Ovary (tissue), 3 donors: ENCODE measurements around the gene TTC31.

Source experiments
- POLR2A ChIP-seq: fragments of 450-650 bp; IDR thresholded peaks from one replicate; pipeline ENCODE4 v1.6.1; 2017; ENCODE audit warnings: antibody characterized with exemption, mild to moderate bottlenecking, moderate library complexity
- TF ChIP-seq, protein P1 (sequence below), 3 donors: fragments of 450-650 bp in 2 of 3; fragments of 200-600 bp in 1 of 3; IDR thresholded peaks; one replicate each; pipeline versions ENCODE4 v1.5.1 to v1.8.0; 2016 to 2022; ENCODE audit warnings: antibody characterized with exemption in 3 of 3, mild to moderate bottlenecking in 1 of 3
- donor health status: DM: no; HTN: no; CAD: no.

DNA sequence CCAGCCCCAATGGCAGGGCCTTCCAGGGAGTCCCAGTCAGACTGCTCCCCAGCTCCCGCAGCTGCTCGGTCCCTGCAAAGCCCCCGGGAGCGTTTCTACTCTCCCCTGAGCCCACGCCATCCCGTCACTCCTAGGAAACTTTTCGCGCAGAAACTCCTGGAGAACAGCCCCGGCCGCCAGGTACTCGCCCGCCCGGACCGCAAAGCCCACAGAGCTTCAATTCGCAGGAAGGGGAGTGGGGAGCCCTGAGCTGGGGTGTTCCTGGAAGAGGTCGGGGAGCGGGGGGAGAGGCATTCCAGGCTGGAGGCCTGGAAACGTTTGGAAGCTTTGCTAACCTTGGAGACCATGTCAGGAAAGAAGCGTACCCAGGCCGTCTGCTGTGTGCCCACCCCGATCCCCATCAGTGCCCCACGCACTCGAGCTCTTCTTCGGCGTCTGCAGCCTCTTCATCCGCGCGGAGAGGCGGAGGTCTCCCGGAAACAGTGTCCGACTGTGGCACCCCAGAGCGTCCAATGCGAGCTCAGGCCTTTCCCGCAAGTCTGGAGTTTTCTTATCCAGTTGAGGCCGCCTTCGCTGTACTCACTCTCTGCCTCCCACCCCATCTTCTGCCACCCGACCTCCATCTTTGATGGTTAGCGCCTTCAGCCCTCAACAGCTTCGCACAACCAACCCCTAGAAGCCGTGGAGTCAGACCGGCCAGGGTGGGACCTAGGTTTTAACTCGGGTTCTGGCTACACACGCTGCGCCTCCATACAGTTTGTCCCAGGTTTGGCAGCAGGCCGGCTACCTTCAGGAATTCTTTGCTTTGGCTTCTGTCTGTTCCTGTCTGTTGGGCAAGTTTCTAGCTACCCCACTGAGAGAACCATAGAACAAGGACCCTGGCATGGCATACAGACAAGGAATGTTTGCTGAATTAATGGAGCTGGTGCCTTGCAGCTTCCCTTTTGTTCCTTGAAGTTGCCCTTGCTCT, 20.9 kb downstream of the TTC31 start:
- TF ChIP-seq, protein P1, sequence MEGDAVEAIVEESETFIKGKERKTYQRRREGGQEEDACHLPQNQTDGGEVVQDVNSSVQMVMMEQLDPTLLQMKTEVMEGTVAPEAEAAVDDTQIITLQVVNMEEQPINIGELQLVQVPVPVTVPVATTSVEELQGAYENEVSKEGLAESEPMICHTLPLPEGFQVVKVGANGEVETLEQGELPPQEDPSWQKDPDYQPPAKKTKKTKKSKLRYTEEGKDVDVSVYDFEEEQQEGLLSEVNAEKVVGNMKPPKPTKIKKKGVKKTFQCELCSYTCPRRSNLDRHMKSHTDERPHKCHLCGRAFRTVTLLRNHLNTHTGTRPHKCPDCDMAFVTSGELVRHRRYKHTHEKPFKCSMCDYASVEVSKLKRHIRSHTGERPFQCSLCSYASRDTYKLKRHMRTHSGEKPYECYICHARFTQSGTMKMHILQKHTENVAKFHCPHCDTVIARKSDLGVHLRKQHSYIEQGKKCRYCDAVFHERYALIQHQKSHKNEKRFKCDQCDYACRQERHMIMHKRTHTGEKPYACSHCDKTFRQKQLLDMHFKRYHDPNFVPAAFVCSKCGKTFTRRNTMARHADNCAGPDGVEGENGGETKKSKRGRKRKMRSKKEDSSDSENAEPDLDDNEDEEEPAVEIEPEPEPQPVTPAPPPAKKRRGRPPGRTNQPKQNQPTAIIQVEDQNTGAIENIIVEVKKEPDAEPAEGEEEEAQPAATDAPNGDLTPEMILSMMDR (IDR thresholded peaks at IDR 0.05), result no peak
- TF ChIP-seq POLR2A, result no peak
